OCI-LY1 (cell line): Measurements from ENCODE around the gene STARD3NL.

Experiments
- CTCF ChIP-seq: fragments of 200-600 bp; sonication (generic), shearing (Covaris generic); IDR thresholded peaks from 2 replicates; pipeline ENCODE4 v1.5.1; 2017; ENCODE audit warnings: mild to moderate bottlenecking, antibody characterized with exemption, low read length, moderate library complexity, mixed read lengths
- EZH2 ChIP-seq: fragments of 200-600 bp; sonication (generic), shearing (Covaris generic); IDR thresholded peaks from 2 replicates; pipeline ENCODE4 v1.8.0; 2017; ENCODE audit warnings: borderline replicate concordance, mixed run types, mild to moderate bottlenecking, antibody characterized with exemption, low read length, moderate library complexity, mixed read lengths

- TF ChIP-seq CTCF (no peak), EZH2 (no peak)
Observed at GRCh38 chr7:38151556-38151955, 26.5 kb upstream of the STARD3NL start.
